ENCODE results near the gene WDR12. TPM values are rescaled to one million over a fixed set of nuclear protein-coding genes. Genes with fewer than 3 reads are reported as not detected.
"Not testable (repeated sequence)": the region's sequence is repeated elsewhere in the genome, so short reads cannot be mapped to it uniquely, and the experiment has no call there.

The WDR12 gene
- total RNA-seq, 4 donors from 2014 or later, result 7.2 to 12.1 (median 7.7) TPM

GRCh38 chr2:202933958-202934357 lies 22.5 kb upstream of the WDR12 start:
- H3K4me3 ChIP-seq (replicated peaks in 1 of 3), result no peak overlapping the region
- H3K9me3 ChIP-seq, result no peaks in the 10 kb centered on the region
- TF ChIP-seq, protein P1, sequence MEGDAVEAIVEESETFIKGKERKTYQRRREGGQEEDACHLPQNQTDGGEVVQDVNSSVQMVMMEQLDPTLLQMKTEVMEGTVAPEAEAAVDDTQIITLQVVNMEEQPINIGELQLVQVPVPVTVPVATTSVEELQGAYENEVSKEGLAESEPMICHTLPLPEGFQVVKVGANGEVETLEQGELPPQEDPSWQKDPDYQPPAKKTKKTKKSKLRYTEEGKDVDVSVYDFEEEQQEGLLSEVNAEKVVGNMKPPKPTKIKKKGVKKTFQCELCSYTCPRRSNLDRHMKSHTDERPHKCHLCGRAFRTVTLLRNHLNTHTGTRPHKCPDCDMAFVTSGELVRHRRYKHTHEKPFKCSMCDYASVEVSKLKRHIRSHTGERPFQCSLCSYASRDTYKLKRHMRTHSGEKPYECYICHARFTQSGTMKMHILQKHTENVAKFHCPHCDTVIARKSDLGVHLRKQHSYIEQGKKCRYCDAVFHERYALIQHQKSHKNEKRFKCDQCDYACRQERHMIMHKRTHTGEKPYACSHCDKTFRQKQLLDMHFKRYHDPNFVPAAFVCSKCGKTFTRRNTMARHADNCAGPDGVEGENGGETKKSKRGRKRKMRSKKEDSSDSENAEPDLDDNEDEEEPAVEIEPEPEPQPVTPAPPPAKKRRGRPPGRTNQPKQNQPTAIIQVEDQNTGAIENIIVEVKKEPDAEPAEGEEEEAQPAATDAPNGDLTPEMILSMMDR (IDR thresholded peaks at IDR 0.05), result no peak
- no peak for TF ChIP-seq POLR2A (IDR thresholded peaks at IDR 0.05)
- H3K27ac ChIP-seq, result no peak overlapping the region
- intact Hi-C loops (cut with DNase I), result no loop called here
- H3K4me1 ChIP-seq, result no peaks in the 10 kb centered on the region
- WGBS, 2 donors, result 93 to 94% methylated on average over 2 of the region's 2 CpGs
- no peak for DNase-seq
- no peaks in the 10 kb centered on the region for H3K27me3 ChIP-seq
- H3K36me3 ChIP-seq, result no peaks in the 10 kb centered on the region

DNA sequence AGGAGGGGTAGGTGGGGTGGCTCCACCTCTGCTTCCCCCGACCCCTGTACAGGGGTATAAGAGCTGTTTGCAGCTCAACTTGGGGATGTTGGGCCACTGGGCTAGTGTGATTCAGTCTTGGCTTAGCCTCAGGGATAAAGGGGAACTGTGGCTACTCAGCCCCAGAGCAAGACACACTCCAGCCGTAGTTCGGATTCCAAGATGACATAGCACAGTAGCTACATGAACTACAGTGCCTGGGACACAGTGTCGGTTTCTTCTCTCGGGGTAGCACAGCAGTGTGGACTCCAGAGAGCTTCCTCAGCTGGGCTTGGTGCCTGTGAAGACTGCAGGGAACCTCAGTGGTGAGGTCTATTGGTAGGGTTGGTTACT lies 21.7 kb upstream of the WDR12 start:
- no peak for DNase-seq
- intact Hi-C loops (cut with DNase I), result no loop called here
- WGBS, 2 donors, result 89 to 95% methylated on average over 4 to 5 of the region's 5 CpGs
- Histone ChIP-seq H3K4me3 (replicated peaks in 1 of 3) (no peak overlapping the region), H3K36me3 (no peaks in the 10 kb centered on the region), H3K9me3 (no peaks in the 10 kb centered on the region), H3K27ac (no peak overlapping the region), H3K4me1 (no peaks in the 10 kb centered on the region), H3K27me3 (no peaks in the 10 kb centered on the region)
- no peak for TF ChIP-seq POLR2A (IDR thresholded peaks at IDR 0.05)
- TF ChIP-seq, protein P1 (IDR thresholded peaks at IDR 0.05), result no peak

DNA sequence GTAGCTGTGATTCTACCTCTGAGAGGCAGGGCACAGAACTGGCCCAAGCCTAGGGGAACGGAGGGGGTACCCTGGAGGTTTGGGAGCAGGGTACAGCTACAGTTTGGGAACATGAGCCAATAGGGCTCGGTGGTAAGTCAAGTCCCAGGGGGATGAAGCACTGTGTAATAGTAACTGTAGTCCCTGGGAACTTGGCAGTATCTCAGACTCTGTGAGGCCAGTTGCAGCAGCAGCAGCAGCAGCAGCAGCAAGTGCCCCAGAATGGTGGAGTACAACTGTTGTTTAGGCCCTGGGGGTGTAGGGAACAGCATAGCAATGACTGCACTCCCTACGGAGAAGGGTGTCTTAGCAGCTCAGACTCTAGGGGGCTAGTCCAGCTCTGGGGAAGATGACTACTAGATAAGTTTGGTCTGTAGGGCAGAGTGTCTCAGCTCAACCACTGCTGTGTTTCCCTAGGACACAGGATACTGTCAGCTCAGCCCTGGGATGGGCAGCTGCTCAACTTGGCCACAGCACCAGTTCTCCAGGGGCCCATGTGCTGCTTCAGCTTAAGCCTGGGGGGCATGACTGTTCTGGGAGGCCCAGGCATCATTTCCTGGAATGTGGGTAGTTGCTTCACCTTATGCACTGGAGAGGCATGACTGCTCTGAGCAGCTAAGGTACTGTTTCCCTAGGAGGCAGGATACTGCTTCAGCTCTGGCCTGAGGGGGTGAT lies 21.1 kb upstream of the WDR12 start:
- 81 to 87% methylated on average over 3 of the region's 3 CpGs for WGBS, 2 donors
- no peaks in the 10 kb centered on the region for H3K9me3 ChIP-seq
- no peak for TF ChIP-seq POLR2A (IDR thresholded peaks at IDR 0.05)
- TF ChIP-seq, protein P1 (IDR thresholded peaks at IDR 0.05), result no peak
- H3K27me3 ChIP-seq, result no peaks in the 10 kb centered on the region
- H3K4me1 ChIP-seq, result no peaks in the 10 kb centered on the region
- intact Hi-C loops (cut with DNase I), result no loop called here
- no peak overlapping the region for H3K4me3 ChIP-seq (replicated peaks in 1 of 3)
- DNase-seq, result no peak
- H3K27ac ChIP-seq, result no peak overlapping the region
- no peaks in the 10 kb centered on the region for H3K36me3 ChIP-seq

DNA sequence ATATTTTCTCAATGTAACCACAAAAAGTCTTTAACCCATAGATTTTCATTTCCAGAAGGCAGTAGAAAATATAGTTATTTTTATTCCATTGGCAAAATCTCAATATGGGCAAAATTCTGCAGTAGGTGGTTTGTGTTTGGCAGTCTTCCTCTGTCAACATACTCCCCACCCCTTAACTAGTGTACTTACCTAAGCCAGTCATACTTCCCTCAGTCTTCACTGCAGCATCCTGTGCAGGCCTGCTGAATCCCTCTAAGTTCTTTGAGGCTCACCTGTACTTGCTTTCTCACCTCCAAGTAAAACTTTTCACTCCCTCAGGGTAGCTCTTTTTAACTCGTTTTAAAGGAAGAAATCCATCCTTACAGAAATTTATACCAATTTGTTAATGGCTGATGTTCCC lies 7.4 kb upstream of the WDR12 start:
- no peak for DNase-seq
- Histone ChIP-seq H3K9me3 (no peaks in the 10 kb centered on the region), H3K27ac (no peak overlapping the region), H3K4me3 (replicated peaks in 1 of 3) (no peak overlapping the region), H3K36me3 (peaks cover 5 to 7% of the 10 kb centered on the region in 2 donors), H3K27me3 (no peaks in the 10 kb centered on the region), H3K4me1 (no peaks in the 10 kb centered on the region)
- intact Hi-C loops (cut with DNase I), result no loop called here
- 93 to 96% methylated on average over 1 of the region's 1 CpG for WGBS, 2 donors
- TF ChIP-seq, protein P1 (IDR thresholded peaks at IDR 0.05), result no peak
- TF ChIP-seq POLR2A (IDR thresholded peaks at IDR 0.05), result no peak

GRCh38 chr2:202912342-202913201 lies 1.1 kb upstream of the WDR12 start:
- DNase-seq; H3K27me3 ChIP-seq; H3K9me3 ChIP-seq; H3K4me1 ChIP-seq; intact Hi-C loops (cut with DNase I); H3K36me3 ChIP-seq: not testable (repeated sequence)
- peak overlapping the region; percentile 7 to 58 (median 40) for H3K4me3 ChIP-seq (replicated peaks in 1 of 3)
- H3K27ac ChIP-seq, result peak overlapping the region; percentile 54 to 94 (median 89)
- WGBS, 2 donors, result 4 to 6% methylated on average over 8 to 21 of the region's 49 CpGs
